CD4-positive, alpha-beta T cell treated with Interleukin-17A for 1 hour (primary cell): ENCODE results near the gene IRF1.
A peak's percentile ranks its signal among the peaks of the same experiment; 100 is the strongest.

Experiments used
- DNase-seq: peaks from one replicate; pipeline ENCODE4 v3.0.0-alpha.2; 2020

Gene IRF1

DNA sequence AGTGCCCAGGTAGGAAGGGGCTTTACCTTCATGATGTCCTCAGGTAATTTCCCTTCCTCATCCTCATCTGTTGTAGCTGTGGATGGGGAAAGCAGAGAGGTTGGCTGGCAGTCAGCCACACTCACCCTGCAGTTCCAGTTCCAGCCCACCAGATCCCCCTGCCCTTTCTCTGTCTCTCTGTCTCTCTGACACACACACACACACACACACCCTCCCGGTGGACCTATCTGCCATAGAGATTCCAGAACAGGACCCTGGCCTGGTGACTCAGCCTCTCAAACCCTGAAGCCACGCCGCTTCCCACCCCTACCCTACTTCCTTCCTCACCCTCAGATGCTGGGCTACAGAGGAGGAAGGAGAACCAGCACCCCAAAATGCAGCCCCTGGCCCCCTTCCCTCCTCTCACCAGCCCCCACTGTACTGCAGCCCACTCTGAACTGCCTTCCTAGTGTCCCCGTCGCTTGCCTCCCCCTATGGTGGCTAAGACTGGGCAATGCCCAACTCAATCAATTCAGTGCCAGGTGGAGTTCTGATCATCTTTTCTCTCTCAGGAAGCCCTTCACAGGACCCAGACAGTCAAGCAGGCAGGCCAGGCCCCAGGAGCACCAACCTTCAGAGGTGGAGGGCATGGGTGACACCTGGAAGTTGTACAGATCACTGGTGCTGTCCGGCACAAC is 4.8 kb downstream of the IRF1 start:
- DNase-seq: peak; percentile 31

GRCh38 chr5:132484876-132485640 is 5.5 kb downstream of the IRF1 start:
- peak; percentile 21 for DNase-seq

GRCh38 chr5:132484391-132484725 is 6.2 kb downstream of the IRF1 start:
- no peak for DNase-seq

DNA sequence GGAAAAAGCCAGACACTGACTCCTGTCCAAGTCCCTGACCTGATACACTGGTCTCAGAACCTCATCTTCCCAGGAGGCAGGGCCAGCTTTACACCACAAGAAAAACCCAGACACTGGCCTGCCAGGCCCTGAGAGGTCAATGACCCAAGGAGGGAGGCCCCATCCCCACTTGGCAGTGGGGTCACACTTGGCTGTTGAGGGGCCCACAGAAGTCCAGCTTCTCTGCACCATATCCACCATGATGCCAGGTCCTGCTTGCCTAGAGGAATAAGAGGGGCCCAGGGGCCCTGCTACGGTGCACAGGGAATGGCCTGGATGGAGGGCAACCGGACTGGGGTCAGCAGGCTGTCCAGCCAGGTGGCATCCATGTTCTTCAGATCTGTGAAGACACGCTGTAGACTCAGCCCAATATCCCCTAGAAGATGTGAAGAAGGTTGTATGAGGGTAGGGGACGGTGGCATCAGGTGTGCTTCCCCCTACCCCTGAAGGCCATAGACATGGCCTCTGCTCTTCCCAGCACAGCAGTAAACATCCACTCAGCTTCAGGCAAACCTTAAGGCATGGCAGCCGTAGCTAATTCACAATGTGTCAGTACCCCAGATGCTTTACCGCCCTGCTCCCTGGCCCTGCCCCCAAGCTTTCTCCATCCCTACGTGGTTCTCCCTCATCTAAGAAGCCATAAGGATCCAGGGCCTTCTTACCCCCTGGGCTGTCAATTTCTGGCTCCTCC is 6.7 kb downstream of the IRF1 start:
- DNase-seq: peak; percentile 12

DNA sequence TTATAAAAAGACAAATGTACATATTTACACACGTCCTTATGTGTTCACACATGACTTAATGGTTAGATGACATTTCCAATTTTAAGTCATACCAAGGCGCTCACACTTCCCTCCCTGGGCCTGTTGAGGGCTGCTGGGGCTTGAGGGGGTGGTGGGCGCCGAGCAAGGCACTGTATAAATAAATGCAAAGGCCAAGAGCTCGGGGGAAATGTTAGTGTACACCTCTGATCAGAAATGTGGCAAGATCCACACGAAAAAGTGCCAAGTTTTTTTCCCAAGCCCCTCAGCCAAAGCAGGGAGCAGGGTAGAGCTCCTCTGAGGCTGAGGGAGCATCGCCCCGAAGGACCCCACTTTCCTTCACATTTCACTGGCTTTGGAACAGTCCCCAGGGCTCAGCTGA is 7.5 kb downstream of the IRF1 start:
- peak; percentile 12 for DNase-seq

DNA sequence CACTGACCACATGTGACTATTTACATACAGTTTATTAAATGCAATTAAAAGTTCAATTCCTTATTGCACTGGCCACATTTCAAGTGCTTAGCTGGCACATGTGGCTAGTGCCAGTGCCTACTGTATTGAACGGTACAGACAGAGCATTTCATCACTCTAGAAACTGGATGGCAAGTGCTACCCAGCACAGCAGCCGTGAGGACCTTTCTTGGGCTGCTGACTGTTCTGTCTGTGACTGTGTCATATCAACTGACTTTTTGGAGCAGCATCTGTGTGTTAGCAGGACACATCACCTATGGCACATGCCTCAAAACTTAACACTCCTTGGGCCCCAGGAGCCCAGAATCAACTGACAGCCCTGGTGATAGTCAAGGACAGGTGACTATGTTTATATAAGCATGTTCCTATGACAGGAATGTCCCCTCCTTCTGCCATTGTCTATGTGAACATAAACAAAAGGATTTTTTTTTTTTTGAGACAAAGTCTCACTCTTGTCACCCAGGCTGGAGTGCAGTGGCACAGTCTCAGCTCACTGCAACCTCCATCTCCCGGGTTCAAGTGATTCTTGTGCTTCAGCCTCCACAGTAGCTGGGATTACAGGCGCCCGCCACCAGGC is 8.9 kb downstream of the IRF1 start:
- DNase-seq: no peak

DNA sequence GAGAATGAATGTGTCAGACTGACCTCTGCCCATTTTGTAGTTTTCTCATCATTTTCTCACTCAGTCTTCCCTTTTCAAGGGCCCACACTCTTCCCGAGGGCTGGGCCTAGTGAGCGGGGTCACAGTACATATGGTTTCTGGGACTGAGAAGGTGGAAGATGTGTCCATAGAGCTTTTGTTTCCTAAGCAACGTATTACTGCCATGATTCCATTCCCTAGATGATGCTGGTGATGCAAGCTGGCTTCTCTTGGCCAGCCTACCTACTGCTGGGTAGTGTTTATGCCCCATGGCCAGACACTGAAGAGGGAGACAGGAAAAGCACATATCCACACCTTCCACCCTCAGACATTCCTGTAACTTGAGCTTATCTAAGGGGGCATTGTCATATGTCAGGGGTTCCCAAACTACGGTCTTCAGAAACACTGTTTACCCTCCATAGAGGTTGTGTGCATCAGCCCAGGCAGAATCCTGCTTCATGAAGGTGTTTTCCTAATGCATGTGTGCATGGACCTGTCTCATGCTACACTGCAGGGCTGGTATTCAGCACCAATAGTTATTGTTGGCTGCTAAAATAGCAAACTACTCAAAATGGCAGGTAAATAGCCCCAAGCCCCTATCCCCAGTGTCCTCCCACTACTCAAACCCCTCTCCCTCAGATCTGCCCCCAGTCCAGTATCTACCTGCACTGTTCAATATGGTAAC is 9.5 kb downstream of the IRF1 start:
- peak; percentile 54 for DNase-seq

DNA sequence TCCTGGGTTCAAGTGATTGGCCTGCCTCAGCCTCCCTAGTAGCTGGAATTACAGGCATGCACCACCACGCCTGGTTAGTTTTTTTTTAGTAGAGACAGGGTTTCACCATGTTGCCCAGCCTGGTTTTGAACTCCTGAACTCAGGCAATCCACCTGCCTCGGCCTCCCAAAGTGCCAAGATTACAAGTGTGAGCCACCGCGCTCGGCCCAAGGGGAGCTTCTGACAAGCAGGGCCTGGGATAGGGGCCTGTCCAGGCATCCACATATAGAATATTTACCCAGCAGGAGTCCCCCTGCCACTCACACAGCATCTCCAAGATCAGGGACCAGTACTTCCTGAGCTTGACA is 10.1 kb downstream of the IRF1 start:
- DNase-seq: peak; percentile 45

GRCh38 chr5:132480042-132480441 is 10.5 kb downstream of the IRF1 start:
- peak; percentile 63 for DNase-seq

- peak; percentile 57 for DNase-seq
Measured at GRCh38 chr5:132479111-132479951, 11.2 kb downstream of the IRF1 start.

- DNase-seq: peak; percentile 45
Measured at GRCh38 chr5:132478366-132478871, 12.2 kb downstream of the IRF1 start.

GRCh38 chr5:132477784-132478365 is 12.7 kb downstream of the IRF1 start:
- DNase-seq: peak; percentile 54

DNA sequence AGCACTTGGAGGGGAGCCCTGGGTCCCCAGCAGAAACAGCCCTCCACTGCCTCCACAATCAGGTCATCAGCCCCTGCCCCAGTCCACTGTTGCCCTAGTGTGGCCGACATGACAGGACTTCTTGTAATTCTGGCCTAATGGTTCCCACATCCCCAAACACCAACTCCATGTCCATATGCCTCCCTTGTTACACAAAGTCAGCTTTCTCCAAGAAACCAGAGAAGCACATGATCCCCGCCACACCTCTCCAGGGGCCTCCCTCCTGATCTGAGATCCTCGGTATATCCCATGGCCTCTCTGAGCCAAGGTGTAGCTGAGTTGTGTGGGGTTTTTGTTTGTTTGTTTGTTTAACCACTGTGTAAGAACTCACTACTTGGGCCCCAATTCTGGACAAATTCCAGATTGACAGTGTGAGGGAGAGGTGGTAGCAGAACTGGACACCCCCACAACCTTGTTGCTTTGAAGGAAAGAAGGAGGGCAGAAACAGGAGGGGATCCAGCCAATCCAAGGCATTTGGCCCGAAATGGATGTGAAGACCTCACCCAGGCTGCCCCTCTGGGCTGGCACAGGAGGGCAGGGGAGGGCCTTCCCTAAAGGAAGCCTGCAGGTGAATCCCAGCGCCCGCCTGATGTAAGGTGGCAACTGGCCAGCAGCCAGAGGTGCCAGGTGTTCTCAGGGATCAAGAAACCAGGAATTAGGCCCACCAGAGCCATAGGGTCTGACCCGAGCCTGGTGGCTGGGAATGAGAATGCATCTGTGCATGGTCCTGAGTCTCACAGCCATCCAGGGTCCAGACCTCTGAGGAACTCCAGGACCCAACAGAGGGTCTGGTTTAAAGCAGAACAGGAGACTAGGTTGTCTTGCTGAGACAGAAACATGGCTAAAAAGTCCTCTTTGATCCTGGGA is 13.4 kb downstream of the IRF1 start:
- DNase-seq: peak; percentile 42

DNA sequence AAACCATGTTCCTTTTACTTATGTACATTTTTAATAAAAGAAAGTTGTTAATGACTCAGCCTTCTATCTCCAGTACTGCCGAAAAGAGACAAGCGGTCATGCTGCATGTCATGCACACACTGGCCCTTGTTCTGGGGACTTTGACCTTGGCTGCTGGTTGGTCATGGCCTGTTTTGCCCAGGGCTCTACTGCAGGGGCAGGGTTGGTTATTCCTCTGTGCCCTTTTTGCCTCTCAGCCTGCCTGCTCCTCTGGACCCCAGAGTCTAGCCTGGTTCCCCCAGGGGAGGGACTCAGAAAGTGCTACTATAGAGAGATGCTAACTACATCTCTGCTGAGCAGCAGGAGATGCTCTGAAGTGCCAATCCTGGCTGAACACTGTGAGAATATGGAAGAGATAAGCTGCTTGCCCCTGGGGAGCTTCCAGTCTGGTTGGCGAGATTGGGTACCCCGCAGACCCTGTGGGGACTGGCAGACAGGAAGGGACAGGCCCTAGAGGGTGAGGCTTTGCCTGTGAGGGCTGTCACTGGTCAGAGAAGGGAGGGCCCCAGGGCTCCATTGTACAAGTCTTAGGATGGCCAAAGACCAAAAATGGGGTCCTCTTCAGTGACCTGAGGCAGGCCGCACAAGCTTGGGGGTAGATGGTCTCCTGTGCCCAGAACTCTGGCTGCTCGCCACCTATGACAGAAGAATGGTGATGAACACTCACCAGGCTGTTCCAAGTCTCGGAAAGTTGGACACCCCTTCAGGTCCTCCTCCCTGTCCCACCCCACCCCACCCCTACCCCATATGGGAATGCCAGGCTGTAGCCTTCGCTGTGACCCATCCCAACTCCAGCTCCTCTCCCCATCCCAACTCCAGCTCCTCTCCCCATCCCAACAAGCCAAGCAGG is 14.3 kb downstream of the IRF1 start:
- DNase-seq: peak; percentile 28

GRCh38 chr5:132475497-132475882 is 15.1 kb downstream of the IRF1 start:
- peak; percentile 33 for DNase-seq

GRCh38 chr5:132474881-132475496 is 15.6 kb downstream of the IRF1 start:
- peak; percentile 33 for DNase-seq

DNA sequence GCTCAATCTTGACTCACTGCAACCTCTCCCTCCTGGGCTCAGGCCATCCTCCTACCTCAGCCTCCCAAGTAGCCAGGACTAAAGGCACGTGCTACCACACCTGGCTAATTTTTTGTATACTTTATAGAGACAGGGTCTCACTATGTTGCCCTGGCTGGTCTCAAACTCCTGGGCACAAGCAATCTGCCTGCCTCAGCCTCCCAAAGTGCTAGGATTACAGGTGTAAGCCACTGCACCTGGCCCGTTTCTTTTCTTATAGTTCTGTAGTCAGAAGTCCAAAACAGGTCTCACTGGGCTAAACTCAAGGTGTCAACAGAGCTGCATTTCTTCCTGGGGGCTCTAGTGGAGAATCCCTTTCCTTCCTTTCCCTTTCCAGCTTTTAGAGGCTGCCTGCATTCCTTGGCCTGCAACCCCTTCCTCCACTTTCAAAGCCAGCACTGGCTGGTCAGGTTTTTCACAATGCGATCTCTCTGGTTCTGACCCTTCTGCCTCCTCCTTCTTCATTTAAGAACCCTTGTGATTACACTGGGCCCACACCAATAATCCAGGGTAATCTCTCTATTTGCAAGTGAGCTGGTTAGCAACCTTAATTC is 16.3 kb downstream of the IRF1 start:
- DNase-seq: peak; percentile 22

- peak; percentile 22 for DNase-seq
Measured at GRCh38 chr5:132473668-132474067, 16.9 kb downstream of the IRF1 start.
